Ishikawa (cell line): ENCODE data around the gene CIC.

ENCODE experiments used
- CEBPB ChIP-seq: IDR thresholded peaks from 2 replicates; pipeline ENCODE4 v1.6.1; 2012
- CREB1 ChIP-seq: IDR thresholded peaks from 2 replicates; pipeline ENCODE4 v1.6.1; 2012; ENCODE audit warnings: low read depth
- EGR1 ChIP-seq: IDR thresholded peaks from 2 replicates; pipeline ENCODE4 v1.6.1; 2012
- EP300 ChIP-seq: IDR thresholded peaks from 2 replicates; pipeline ENCODE4 v1.6.1; 2012; ENCODE audit warnings: borderline replicate concordance
- FOXM1 ChIP-seq: IDR thresholded peaks from 2 replicates; pipeline ENCODE4 v1.6.1; 2012; ENCODE audit warnings: low read depth, borderline replicate concordance
- NFIC ChIP-seq: IDR thresholded peaks from 2 replicates; pipeline ENCODE4 v1.6.1; 2012
- RAD21 ChIP-seq: IDR thresholded peaks from 2 replicates; pipeline ENCODE4 v1.6.1; 2012; ENCODE audit warnings: low read depth
- REST ChIP-seq: IDR thresholded peaks from 2 replicates; pipeline ENCODE4 v1.6.1; 2012; ENCODE audit warnings: low read depth, mild to moderate bottlenecking
- TAF1 ChIP-seq: IDR thresholded peaks from 2 replicates; pipeline ENCODE4 v1.6.1; 2012; ENCODE audit warnings: low read depth, mild to moderate bottlenecking
- TCF12 ChIP-seq: IDR thresholded peaks from 2 replicates; pipeline ENCODE4 v1.6.1; 2012; ENCODE audit warnings: low read depth
- TEAD4 ChIP-seq: IDR thresholded peaks from 2 replicates; pipeline ENCODE4 v1.6.1; 2012
- YY1 ChIP-seq: IDR thresholded peaks from 2 replicates; pipeline ENCODE4 v1.6.1; 2012; ENCODE audit warnings: low read depth
- ZBTB7A ChIP-seq: IDR thresholded peaks from 2 replicates; pipeline ENCODE4 v1.6.1; 2012; ENCODE audit warnings: low read depth
- TF ChIP-seq, protein P1 (sequence below): IDR thresholded peaks from 2 replicates; pipeline ENCODE4 v1.6.1; 2012
- TF ChIP-seq, protein P2 (sequence below): IDR thresholded peaks from 2 replicates; pipeline ENCODE4 v1.6.1; 2012

The CIC gene

DNA sequence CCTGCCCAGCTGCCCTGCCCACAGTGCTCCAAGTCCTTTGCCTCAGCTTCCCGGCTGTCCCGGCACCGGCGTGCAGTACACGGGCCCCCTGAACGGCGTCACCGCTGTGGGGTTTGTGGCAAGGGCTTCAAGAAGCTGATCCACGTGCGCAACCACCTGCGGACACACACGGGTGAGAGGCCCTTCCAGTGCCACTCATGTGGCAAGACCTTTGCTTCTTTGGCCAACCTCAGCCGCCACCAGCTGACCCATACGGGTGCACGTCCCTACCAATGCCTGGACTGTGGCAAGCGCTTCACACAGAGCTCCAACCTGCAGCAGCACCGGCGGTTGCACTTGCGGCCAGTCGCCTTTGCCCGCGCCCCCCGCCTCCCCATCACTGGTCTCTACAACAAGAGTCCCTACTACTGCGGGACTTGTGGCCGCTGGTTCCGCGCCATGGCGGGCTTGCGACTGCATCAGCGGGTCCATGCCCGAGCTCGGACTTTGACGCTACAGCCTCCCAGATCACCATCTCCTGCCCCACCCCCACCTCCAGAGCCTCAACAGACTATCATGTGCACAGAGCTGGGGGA, 43.2 kb upstream of the CIC start:
- TF ChIP-seq CEBPB (no peak), ZBTB7A (no peak), YY1 (no peak), CREB1 (no peak), TAF1 (no peak), TEAD4 (no peak), EGR1 (no peak), EP300 (no peak), TCF12 (no peak), NFIC (no peak), RAD21 (no peak)
- TF ChIP-seq, protein P1, sequence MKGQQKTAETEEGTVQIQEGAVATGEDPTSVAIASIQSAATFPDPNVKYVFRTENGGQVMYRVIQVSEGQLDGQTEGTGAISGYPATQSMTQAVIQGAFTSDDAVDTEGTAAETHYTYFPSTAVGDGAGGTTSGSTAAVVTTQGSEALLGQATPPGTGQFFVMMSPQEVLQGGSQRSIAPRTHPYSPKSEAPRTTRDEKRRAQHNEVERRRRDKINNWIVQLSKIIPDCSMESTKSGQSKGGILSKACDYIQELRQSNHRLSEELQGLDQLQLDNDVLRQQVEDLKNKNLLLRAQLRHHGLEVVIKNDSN = no peak

DNA sequence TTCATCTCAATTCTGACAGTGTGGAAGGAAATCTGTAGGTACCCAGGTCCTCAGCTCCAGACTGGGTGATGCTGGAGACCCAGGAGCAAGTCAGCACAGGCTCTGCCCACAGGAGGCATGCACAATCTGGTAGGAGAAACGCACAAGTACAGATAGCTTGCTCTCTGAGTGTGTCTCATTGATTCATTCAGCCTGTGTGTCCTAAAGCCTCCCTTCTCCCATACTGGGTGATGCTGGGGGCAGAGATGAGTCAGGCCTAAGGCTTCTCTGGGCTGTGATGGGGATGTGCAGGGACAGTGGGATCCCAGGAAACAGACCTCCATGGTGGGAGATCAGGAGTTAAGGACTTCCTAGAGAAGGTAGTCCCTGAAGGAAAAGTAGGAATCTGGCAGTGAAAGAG, 42.2 kb upstream of the CIC start:
- TF ChIP-seq NFIC (no peak), CREB1 (no peak), REST (no peak), TEAD4 (no peak), RAD21 (no peak), TCF12 (no peak), EP300 (no peak), EGR1 (no peak), TAF1 (no peak), YY1 (no peak), FOXM1 (no peak), ZBTB7A (no peak), CEBPB (no peak)
- TF ChIP-seq, protein P1 = no peak
- TF ChIP-seq, protein P2, sequence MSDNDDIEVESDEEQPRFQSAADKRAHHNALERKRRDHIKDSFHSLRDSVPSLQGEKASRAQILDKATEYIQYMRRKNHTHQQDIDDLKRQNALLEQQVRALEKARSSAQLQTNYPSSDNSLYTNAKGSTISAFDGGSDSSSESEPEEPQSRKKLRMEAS = no peak

DNA sequence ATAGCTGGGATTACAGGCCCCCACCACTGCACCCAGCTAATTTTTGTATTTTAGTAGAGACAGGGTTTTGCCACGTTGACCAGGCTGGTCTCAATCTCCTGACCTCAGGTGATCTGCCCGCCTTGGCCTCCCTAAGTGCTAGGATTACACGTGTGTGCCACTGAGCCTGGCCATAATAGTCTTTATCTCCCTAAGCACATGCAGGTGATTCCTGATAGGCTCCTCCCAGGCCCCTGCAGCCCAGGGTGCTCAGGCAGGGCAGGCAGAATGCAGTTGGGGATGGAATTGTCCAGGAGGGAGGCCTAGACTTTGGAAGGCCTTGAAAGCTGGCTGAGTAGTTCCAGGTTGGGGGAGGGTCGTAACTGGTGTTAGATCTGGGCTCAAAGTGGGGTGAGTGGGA, 40.4 kb upstream of the CIC start:
- TF ChIP-seq TAF1 = no peak
- TF ChIP-seq, protein P1 = no peak

- no peak for TF ChIP-seq TAF1
- no peak for TF ChIP-seq ZBTB7A
- no peak for TF ChIP-seq TCF12
- TF ChIP-seq NFIC = no peak
- TF ChIP-seq, protein P2 = no peak
- no peak for TF ChIP-seq YY1
- TF ChIP-seq EP300 = no peak
Measured at GRCh38 chr19:42229301-42229854, 39.7 kb upstream of the CIC start.

GRCh38 chr19:42229855-42230351, 39.1 kb upstream of the CIC start:
- TF ChIP-seq FOXM1 = no peak
- no peak for TF ChIP-seq YY1
- TF ChIP-seq TAF1 = no peak
- TF ChIP-seq, protein P2 = no peak
- TF ChIP-seq REST = no peak
- TF ChIP-seq ZBTB7A = no peak
- TF ChIP-seq CREB1 = no peak
- TF ChIP-seq NFIC = no peak
- no peak for TF ChIP-seq CEBPB
- TF ChIP-seq EGR1 = no peak
- no peak for TF ChIP-seq RAD21
- no peak for TF ChIP-seq EP300
- TF ChIP-seq TEAD4 = no peak
